GM12878 (cell line): ENCODE results near the gene CFAP45. TPM values are rescaled to one million over a fixed set of nuclear protein-coding genes. Genes with fewer than 3 reads are reported as not detected.

Experiments used
- ATAC-seq: fragments of 200-7000 bp; cut with Tn5 transposase; 3 replicates; pipeline ENCODE4 v1.9.1; 2020; ENCODE audit warnings: mild to moderate bottlenecking, moderate library complexity
- BruUV-seq: library from RNA; stranded (reverse); fragments of 400-500 nt; replicated peaks from 2 replicates; lab custom pipeline; 2021; lab: Mats Ljungman, UMichigan
- CTCF ChIA-PET: fragments of 300-600 bp; sonication (Branson Sonifier 250); formaldehyde crosslinking; extraction: SDS; loops from one replicate; lab custom pipeline; 2021; ENCODE audit warnings: inconsistent platforms; lab: Yijun Ruan, JAX
- POLR2A ChIA-PET: fragments of 350-600 bp; formaldehyde crosslinking; extraction: SDS; loops from one replicate; lab custom pipeline; 2021; ENCODE audit warnings: inconsistent platforms; lab: Charles Lee
- RAD21 ChIA-PET: fragments of 300-600 bp; sonication (Branson Sonifier 250); formaldehyde crosslinking; loops from one replicate; lab custom pipeline; 2023; ENCODE audit warnings: antibody characterized with exemption; ENCODE audit not compliant: unreplicated experiment; lab: Charles Lee
- SMC1A ChIA-PET: fragments of 300-600 bp; sonication (Branson Sonifier 250); formaldehyde crosslinking; loops from one replicate; lab custom pipeline; 2023; ENCODE audit not compliant: unreplicated experiment, uncharacterized antibody; lab: Charles Lee
- DNase-seq: peaks from one replicate; pipeline ENCODE4 v3.0.0-alpha.2; 2011; ENCODE audit warnings: low read depth, low spot score
- FAIRE-seq: peaks from 3 replicates; lab custom pipeline; 2011; peaks lifted over from hg19 to GRCh38; lab: Jason Lieb, UNC
- H2AFZ ChIP-seq: 2 replicates; pipeline ENCODE4 v1.6.0; 2011; ENCODE audit warnings: low read depth, low read length, control low read depth; ENCODE audit not compliant: control insufficient read depth
- H3K27ac ChIP-seq: 2 replicates; pipeline ENCODE4 v1.5.1; 2011; ENCODE audit warnings: control low read depth; ENCODE audit not compliant: control insufficient read depth, insufficient read depth
- H3K27me3 ChIP-seq, 2 experiments: replicated peaks in 1 of 2; 2 replicates each; pipeline versions ENCODE4 v1.6.0 to v1.6.1; 2011; ENCODE audit warnings: low read length in 1 of 2; ENCODE audit not compliant: control insufficient read depth in 2 of 2, insufficient read depth in 2 of 2
- H3K36me3 ChIP-seq, 2 experiments: 2 replicates each; pipeline ENCODE4 v1.5.1; 2011; ENCODE audit warnings: low read length in 1 of 2; ENCODE audit not compliant: control insufficient read depth in 2 of 2, insufficient read depth in 2 of 2
- H3K4me1 ChIP-seq: 2 replicates; pipeline ENCODE4 v1.6.1; 2011; ENCODE audit warnings: mild to moderate bottlenecking, low read length, moderate library complexity, mixed read lengths; ENCODE audit not compliant: control insufficient read depth, insufficient read depth
- H3K4me2 ChIP-seq: 2 replicates; pipeline ENCODE4 v1.6.0; 2011; ENCODE audit warnings: control low read depth; ENCODE audit not compliant: control insufficient read depth, insufficient read depth
- H3K4me3 ChIP-seq: fragments of 200-600 bp; sonication (generic); 2 replicates; pipeline ENCODE4 v1.5.1; 2016
- H3K79me2 ChIP-seq: 2 replicates; pipeline ENCODE4 v1.6.0; 2011; ENCODE audit warnings: low read length; ENCODE audit not compliant: control insufficient read depth, insufficient read depth
- H3K9ac ChIP-seq: 2 replicates; pipeline ENCODE4 v1.8.0; 2011; ENCODE audit warnings: low read length, control low read depth, mixed read lengths; ENCODE audit not compliant: control insufficient read depth, insufficient read depth
- H3K9me3 ChIP-seq: replicated peaks from 3 replicates; pipeline ENCODE4 v1.5.1; 2011; ENCODE audit warnings: mild to moderate bottlenecking, low read length; ENCODE audit not compliant: control insufficient read depth, insufficient read depth
- H4K20me1 ChIP-seq: 2 replicates; pipeline ENCODE4 v1.6.0; 2011; ENCODE audit not compliant: control insufficient read depth, insufficient read depth
- ATF7 ChIP-seq: fragments of 450-650 bp; IDR thresholded peaks from 2 replicates; pipeline ENCODE4 v1.6.1; 2016; ENCODE audit warnings: low read depth, mild to moderate bottlenecking
- EGR1 ChIP-seq, 2 experiments: IDR thresholded peaks; 1 replicate in 1 of 2; 2 replicates in 1 of 2; pipeline ENCODE4 v1.6.1; 2011 to 2012; ENCODE audit warnings: low read depth in 2 of 2, low read length in 2 of 2, borderline replicate concordance in 1 of 2, mild to moderate bottlenecking in 1 of 2, moderate library complexity in 1 of 2
- HDAC2 ChIP-seq: fragments of 200-600 bp; sonication (generic); IDR thresholded peaks from 2 replicates; pipeline ENCODE4 v1.6.1; 2017
- KDM1A ChIP-seq: fragments of 200-600 bp; sonication (generic); IDR thresholded peaks from 2 replicates; pipeline ENCODE4 v1.6.1; 2016; ENCODE audit warnings: borderline replicate concordance
- MTA3 ChIP-seq: IDR thresholded peaks from 2 replicates; pipeline ENCODE4 v1.6.1; 2012; ENCODE audit warnings: low read length, inconsistent platforms, borderline replicate concordance
- MYB ChIP-seq: fragments of 150-350 bp; IDR thresholded peaks from 2 replicates; pipeline ENCODE4 v1.6.1; 2014; ENCODE audit warnings: mild to moderate bottlenecking, low read depth, low read length, borderline replicate concordance
- NFIC ChIP-seq: IDR thresholded peaks from 2 replicates; pipeline ENCODE4 v1.6.1; 2012; ENCODE audit warnings: low read depth, mild to moderate bottlenecking, inconsistent platforms, low read length, moderate library complexity
- SMAD1 ChIP-seq: fragments of 450-650 bp; IDR thresholded peaks from 2 replicates; pipeline ENCODE4 v1.6.1; 2018; ENCODE audit warnings: mild to moderate bottlenecking, low read depth; ENCODE audit not compliant: partially characterized antibody
- SMC3 ChIP-seq: IDR thresholded peaks from 2 replicates; pipeline ENCODE4 v1.6.1; 2011; ENCODE audit warnings: low read length, improper control_type of control experiment, borderline replicate concordance
- ZBED1 ChIP-seq: IDR thresholded peaks from 2 replicates; pipeline ENCODE4 v1.6.1; 2016; ENCODE audit warnings: borderline replicate concordance
- ZNF592 ChIP-seq: fragments of 450-650 bp; IDR thresholded peaks from 2 replicates; pipeline ENCODE4 v1.6.1; 2017; ENCODE audit warnings: mild to moderate bottlenecking, moderate library complexity
- WGBS: methylation state at CpG from one replicate; pipeline ENCODE4 v1.1.6; 2016; ENCODE audit warnings: low lambda C conversion rate; ENCODE audit not compliant: insufficient replicate concordance, insufficient coverage; ENCODE audit errors: missing lambda C conversion rate; 5-methylcytosine and 5-hydroxymethylcytosine counted together
- in situ Hi-C: fragments of 300-500 bp; cut with MboI; formaldehyde crosslinking; loops from 9 replicates; pipeline ENCODE4 v1.14.3; 2018; ENCODE audit warnings: mixed read lengths
- intact Hi-C: fragments of 100-400 bp; cut with micrococcal nuclease; formaldehyde crosslinking; loops from one replicate; pipeline ENCODE4 v1.14.2; 2022; ENCODE audit not compliant: unreplicated experiment
- polyA plus RNA-seq, 11 experiments: library from polyadenylated mRNA; depleted of rRNA in 4 of 11; unstranded in 6 of 11; stranded (reverse) in 5 of 11; fragments of >200 nt; fragmentation: Nextera tagmentation in 4 of 11; fragmentation: Illumina TruSeq in 1 of 11; extraction: Ambion mirVana in 4 of 11; extraction: Trizol in 1 of 11; gene quantifications; 1 replicate in 1 of 11; 2 replicates in 10 of 11; pipeline versions ENCODE4 v1.2.1 to v1.2.3, GENCODE V29; 2011 to 2016; ENCODE audit warnings: inconsistent platforms in 2 of 11, missing spikeins in 2 of 11, low read depth in 1 of 11
- total RNA-seq, 4 experiments: library from RNA; depleted of rRNA in 3 of 4; stranded (reverse); fragments of >200 nt in 3 of 4; fragmentation: Illumina TruSeq in 1 of 4; extraction: Trizol in 1 of 4; gene quantifications; 2 replicates each; pipeline versions ENCODE4 v1.2.1 to v1.2.3, GENCODE V29; 2013 to 2021
- TF ChIP-seq, protein P1 (sequence below): fragments of 450-650 bp; IDR thresholded peaks from 2 replicates; pipeline ENCODE4 v1.6.1; 2016; ENCODE audit warnings: mild to moderate bottlenecking
- TF ChIP-seq, protein P2 (sequence below): IDR thresholded peaks from 2 replicates; pipeline ENCODE4 v1.6.1; 2012; ENCODE audit warnings: improper control_type of control experiment, low read depth, low read length; ENCODE audit not compliant: insufficient replicate concordance

CFAP45 gene
- total and polyA plus RNA-seq, 10 of the 15 experiments (the other 5 are each of a cell fraction or from before 2014, with no cell fraction given): 0.43 to 0.91 (median 0.67) TPM

GRCh38 chr1:159928491-159929050 is 28.6 kb upstream of the CFAP45 start:
- no peak overlapping the region for H3K4me2 ChIP-seq
- DNase-seq: no peak
- ChIA-PET SMC1A (interaction anchor here (8.1 kb wide), 1 partner anchor 78 kb away, joined by 57 read pairs; no protein-coding TSS in a partner anchor), POLR2A (no interaction called here), RAD21 (interaction anchor here (0.7 to 1.4 kb wide), 2 partner anchors 79 to 173 kb away, joined by 3 to 10 read pairs; no protein-coding TSS in a partner anchor), CTCF (interaction anchor here (2.1 to 22.4 kb wide), 2 partner anchors 75 to 129 kb away, joined by 6 to 422 read pairs; no protein-coding TSS in a partner anchor)
- no peak overlapping the region for H3K27ac ChIP-seq
- BruUV-seq: no TSS peak
- H3K9ac ChIP-seq: no peak overlapping the region
- H3K27me3 ChIP-seq: no peaks in the 10 kb centered on the region
- no peak for FAIRE-seq
- no peak overlapping the region for H2AFZ ChIP-seq
- intact Hi-C loops: loop anchor here (10.0 kb wide), 1 partner anchor 854 kb away; the partner anchor contains the start of gene AIM2
- 69% methylated on average over 18 of the region's 18 CpGs for WGBS
- peaks cover 8% of the 10 kb centered on the region; the same call in 1 of the 2 replicates for H3K4me1 ChIP-seq
- in situ Hi-C loops: no loop called here
- no peak overlapping the region for H3K4me3 ChIP-seq
- no peaks in the 10 kb centered on the region for H4K20me1 ChIP-seq
- peaks cover 18% of the 10 kb centered on the region for H3K79me2 ChIP-seq
- H3K36me3 ChIP-seq: no peaks in the 10 kb centered on the region
- no peak for ATAC-seq
- no peaks in the 10 kb centered on the region for H3K9me3 ChIP-seq
- TF ChIP-seq EGR1 (IDR thresholded peaks at IDR 0.05; ENCODE audit: borderline replicate concordance in 1 of 2, low read depth in 2 of 2, low read length in 2 of 2) (no peak), SMAD1 (no peak), ZBED1 (no peak), ATF7 (no peak), SMC3 (no peak), MTA3 (no peak), ZNF592 (no peak), MYB (no peak), HDAC2 (no peak), NFIC (no peak), KDM1A (no peak)
- TF ChIP-seq, protein P1, sequence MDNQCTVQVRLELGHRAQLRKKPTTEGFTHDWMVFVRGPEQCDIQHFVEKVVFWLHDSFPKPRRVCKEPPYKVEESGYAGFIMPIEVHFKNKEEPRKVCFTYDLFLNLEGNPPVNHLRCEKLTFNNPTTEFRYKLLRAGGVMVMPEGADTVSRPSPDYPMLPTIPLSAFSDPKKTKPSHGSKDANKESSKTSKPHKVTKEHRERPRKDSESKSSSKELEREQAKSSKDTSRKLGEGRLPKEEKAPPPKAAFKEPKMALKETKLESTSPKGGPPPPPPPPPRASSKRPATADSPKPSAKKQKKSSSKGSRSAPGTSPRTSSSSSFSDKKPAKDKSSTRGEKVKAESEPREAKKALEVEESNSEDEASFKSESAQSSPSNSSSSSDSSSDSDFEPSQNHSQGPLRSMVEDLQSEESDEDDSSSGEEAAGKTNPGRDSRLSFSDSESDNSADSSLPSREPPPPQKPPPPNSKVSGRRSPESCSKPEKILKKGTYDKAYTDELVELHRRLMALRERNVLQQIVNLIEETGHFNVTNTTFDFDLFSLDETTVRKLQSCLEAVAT: no peak
- TF ChIP-seq, protein P2, sequence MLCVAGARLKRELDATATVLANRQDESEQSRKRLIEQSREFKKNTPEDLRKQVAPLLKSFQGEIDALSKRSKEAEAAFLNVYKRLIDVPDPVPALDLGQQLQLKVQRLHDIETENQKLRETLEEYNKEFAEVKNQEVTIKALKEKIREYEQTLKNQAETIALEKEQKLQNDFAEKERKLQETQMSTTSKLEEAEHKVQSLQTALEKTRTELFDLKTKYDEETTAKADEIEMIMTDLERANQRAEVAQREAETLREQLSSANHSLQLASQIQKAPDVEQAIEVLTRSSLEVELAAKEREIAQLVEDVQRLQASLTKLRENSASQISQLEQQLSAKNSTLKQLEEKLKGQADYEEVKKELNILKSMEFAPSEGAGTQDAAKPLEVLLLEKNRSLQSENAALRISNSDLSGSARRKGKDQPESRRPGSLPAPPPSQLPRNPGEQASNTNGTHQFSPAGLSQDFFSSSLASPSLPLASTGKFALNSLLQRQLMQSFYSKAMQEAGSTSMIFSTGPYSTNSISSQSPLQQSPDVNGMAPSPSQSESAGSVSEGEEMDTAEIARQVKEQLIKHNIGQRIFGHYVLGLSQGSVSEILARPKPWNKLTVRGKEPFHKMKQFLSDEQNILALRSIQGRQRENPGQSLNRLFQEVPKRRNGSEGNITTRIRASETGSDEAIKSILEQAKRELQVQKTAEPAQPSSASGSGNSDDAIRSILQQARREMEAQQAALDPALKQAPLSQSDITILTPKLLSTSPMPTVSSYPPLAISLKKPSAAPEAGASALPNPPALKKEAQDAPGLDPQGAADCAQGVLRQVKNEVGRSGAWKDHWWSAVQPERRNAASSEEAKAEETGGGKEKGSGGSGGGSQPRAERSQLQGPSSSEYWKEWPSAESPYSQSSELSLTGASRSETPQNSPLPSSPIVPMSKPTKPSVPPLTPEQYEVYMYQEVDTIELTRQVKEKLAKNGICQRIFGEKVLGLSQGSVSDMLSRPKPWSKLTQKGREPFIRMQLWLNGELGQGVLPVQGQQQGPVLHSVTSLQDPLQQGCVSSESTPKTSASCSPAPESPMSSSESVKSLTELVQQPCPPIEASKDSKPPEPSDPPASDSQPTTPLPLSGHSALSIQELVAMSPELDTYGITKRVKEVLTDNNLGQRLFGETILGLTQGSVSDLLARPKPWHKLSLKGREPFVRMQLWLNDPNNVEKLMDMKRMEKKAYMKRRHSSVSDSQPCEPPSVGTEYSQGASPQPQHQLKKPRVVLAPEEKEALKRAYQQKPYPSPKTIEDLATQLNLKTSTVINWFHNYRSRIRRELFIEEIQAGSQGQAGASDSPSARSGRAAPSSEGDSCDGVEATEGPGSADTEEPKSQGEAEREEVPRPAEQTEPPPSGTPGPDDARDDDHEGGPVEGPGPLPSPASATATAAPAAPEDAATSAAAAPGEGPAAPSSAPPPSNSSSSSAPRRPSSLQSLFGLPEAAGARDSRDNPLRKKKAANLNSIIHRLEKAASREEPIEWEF: no peak
